ENCODE data around the gene TMOD3. TPM values are rescaled to one million over a fixed set of nuclear protein-coding genes. Genes with fewer than 3 reads are reported as not detected.
A peak's percentile ranks its signal among the peaks of the same experiment; 100 is the strongest.

TMOD3 gene
- polyA plus RNA-seq, 1 donor from 2014 or later, result 23.4 TPM

GRCh38 chr15:51888593-51889195 lies 59.2 kb downstream of the TMOD3 start:
- Mint-ChIP-seq H3K4me3 (no peak overlapping the region), H3K9me3 (no peaks in the 10 kb centered on the region), H3K36me3 (peaks cover 10% of the 10 kb centered on the region), H3K27ac (peak overlapping the region in 2 of 3 donors; percentile 41 to 76), H3K27me3 (no peaks in the 10 kb centered on the region), H3K4me1 (peaks cover 0 to 5% (median 4%) of the 10 kb centered on the region in 3 donors)

GRCh38 chr15:51889486-51889885 lies 60.0 kb downstream of the TMOD3 start:
- peaks cover 10% of the 10 kb centered on the region for H3K36me3 Mint-ChIP-seq
- H3K4me3 Mint-ChIP-seq, result no peak overlapping the region
- H3K27ac Mint-ChIP-seq, result no peak overlapping the region
- H3K4me1 Mint-ChIP-seq, result peaks cover 0 to 5% (median 4%) of the 10 kb centered on the region in 3 donors
- no peaks in the 10 kb centered on the region for H3K27me3 Mint-ChIP-seq
- no peaks in the 10 kb centered on the region for H3K9me3 Mint-ChIP-seq

GRCh38 chr15:51904421-51904820 lies 75.0 kb downstream of the TMOD3 start:
- no peak overlapping the region for H3K4me3 Mint-ChIP-seq
- no peak overlapping the region for H3K27ac Mint-ChIP-seq
- no peaks in the 10 kb centered on the region for H3K4me1 Mint-ChIP-seq
- H3K9me3 Mint-ChIP-seq, result no peaks in the 10 kb centered on the region
- H3K36me3 Mint-ChIP-seq, result peaks cover 20% of the 10 kb centered on the region
- no peaks in the 10 kb centered on the region for H3K27me3 Mint-ChIP-seq

GRCh38 chr15:51904931-51905330 lies 75.5 kb downstream of the TMOD3 start:
- Mint-ChIP-seq H3K4me3 (no peak overlapping the region), H3K9me3 (no peaks in the 10 kb centered on the region), H3K4me1 (no peaks in the 10 kb centered on the region), H3K36me3 (peaks cover 20% of the 10 kb centered on the region), H3K27ac (no peak overlapping the region), H3K27me3 (no peaks in the 10 kb centered on the region)

- H3K4me1 Mint-ChIP-seq, result no peaks in the 10 kb centered on the region
- H3K9me3 Mint-ChIP-seq, result no peaks in the 10 kb centered on the region
- H3K4me3 Mint-ChIP-seq, result no peak overlapping the region
- H3K36me3 Mint-ChIP-seq, result peaks cover 13% of the 10 kb centered on the region
- no peaks in the 10 kb centered on the region for H3K27me3 Mint-ChIP-seq
- no peak overlapping the region for H3K27ac Mint-ChIP-seq
Measured at GRCh38 chr15:51907136-51907862, 77.8 kb downstream of the TMOD3 start.

GRCh38 chr15:51908316-51908715 lies 78.9 kb downstream of the TMOD3 start:
- H3K27ac Mint-ChIP-seq, result peak overlapping the region in 1 of 3 donors; percentile 23
- H3K9me3 Mint-ChIP-seq, result no peaks in the 10 kb centered on the region
- H3K27me3 Mint-ChIP-seq, result no peaks in the 10 kb centered on the region
- peaks cover 8% of the 10 kb centered on the region for H3K36me3 Mint-ChIP-seq
- no peak overlapping the region for H3K4me3 Mint-ChIP-seq
- no peaks in the 10 kb centered on the region for H3K4me1 Mint-ChIP-seq

- Mint-ChIP-seq H3K4me1 (no peaks in the 10 kb centered on the region), H3K36me3 (peaks cover 8% of the 10 kb centered on the region), H3K27ac (no peak overlapping the region), H3K4me3 (no peak overlapping the region), H3K9me3 (no peaks in the 10 kb centered on the region), H3K27me3 (no peaks in the 10 kb centered on the region)
Measured at GRCh38 chr15:51909584-51909983, 80.1 kb downstream of the TMOD3 start.

GRCh38 chr15:51912528-51912927 lies 83.1 kb downstream of the TMOD3 start:
- Mint-ChIP-seq H3K9me3 (no peaks in the 10 kb centered on the region), H3K4me1 (no peaks in the 10 kb centered on the region), H3K27ac (no peak overlapping the region), H3K36me3 (peaks cover 5% of the 10 kb centered on the region), H3K27me3 (no peaks in the 10 kb centered on the region), H3K4me3 (no peak overlapping the region)

- no peak overlapping the region for H3K27ac Mint-ChIP-seq
- H3K36me3 Mint-ChIP-seq, result no peaks in the 10 kb centered on the region
- no peaks in the 10 kb centered on the region for H3K9me3 Mint-ChIP-seq
- no peak overlapping the region for H3K4me3 Mint-ChIP-seq
- H3K4me1 Mint-ChIP-seq, result no peaks in the 10 kb centered on the region
- H3K27me3 Mint-ChIP-seq, result no peaks in the 10 kb centered on the region
Measured at GRCh38 chr15:51917493-51917892, 88.0 kb downstream of the TMOD3 start.

GRCh38 chr15:51924156-51925068 lies 95.0 kb downstream of the TMOD3 start:
- H3K9me3 Mint-ChIP-seq, result no peaks in the 10 kb centered on the region
- no peaks in the 10 kb centered on the region for H3K4me1 Mint-ChIP-seq
- no peak overlapping the region for H3K4me3 Mint-ChIP-seq
- H3K27ac Mint-ChIP-seq, result no peak overlapping the region
- no peaks in the 10 kb centered on the region for H3K27me3 Mint-ChIP-seq
- H3K36me3 Mint-ChIP-seq, result peaks cover 10% of the 10 kb centered on the region

- no peaks in the 10 kb centered on the region for H3K9me3 Mint-ChIP-seq
- no peak overlapping the region for H3K27ac Mint-ChIP-seq
- no peak overlapping the region for H3K4me3 Mint-ChIP-seq
- H3K36me3 Mint-ChIP-seq, result peaks cover 12% of the 10 kb centered on the region
- no peaks in the 10 kb centered on the region for H3K27me3 Mint-ChIP-seq
- no peaks in the 10 kb centered on the region for H3K4me1 Mint-ChIP-seq
Measured at GRCh38 chr15:51926809-51927208, 97.4 kb downstream of the TMOD3 start.

- H3K27ac Mint-ChIP-seq, result no peak overlapping the region
- H3K4me3 Mint-ChIP-seq, result no peak overlapping the region
- peaks cover 9% of the 10 kb centered on the region for H3K36me3 Mint-ChIP-seq
- H3K27me3 Mint-ChIP-seq, result no peaks in the 10 kb centered on the region
- peaks cover 16 to 22% (median 18%) of the 10 kb centered on the region in 3 donors for H3K4me1 Mint-ChIP-seq
- no peaks in the 10 kb centered on the region for H3K9me3 Mint-ChIP-seq
Measured at GRCh38 chr15:51931016-51931415, 101.6 kb downstream of the TMOD3 start.

- H3K9me3 Mint-ChIP-seq, result no peaks in the 10 kb centered on the region
- H3K4me3 Mint-ChIP-seq, result no peak overlapping the region
- peaks cover 22 to 26% (median 23%) of the 10 kb centered on the region in 3 donors for H3K4me1 Mint-ChIP-seq
- peaks cover 8% of the 10 kb centered on the region for H3K36me3 Mint-ChIP-seq
- H3K27me3 Mint-ChIP-seq, result no peaks in the 10 kb centered on the region
- H3K27ac Mint-ChIP-seq, result no peak overlapping the region
Measured at GRCh38 chr15:51931638-51932037, 102.2 kb downstream of the TMOD3 start.

- Mint-ChIP-seq H3K4me3 (no peak overlapping the region), H3K9me3 (no peaks in the 10 kb centered on the region), H3K27ac (no peak overlapping the region), H3K4me1 (peaks cover 22 to 26% (median 23%) of the 10 kb centered on the region in 3 donors), H3K36me3 (peaks cover 4% of the 10 kb centered on the region), H3K27me3 (no peaks in the 10 kb centered on the region)
Measured at GRCh38 chr15:51932161-51932560, 102.7 kb downstream of the TMOD3 start.

- Mint-ChIP-seq H3K36me3 (peaks cover 4% of the 10 kb centered on the region), H3K4me3 (peak overlapping the region in 3 of 4 donors; percentile 27 to 80 (median 46)), H3K9me3 (no peaks in the 10 kb centered on the region), H3K4me1 (peaks cover 22 to 26% (median 25%) of the 10 kb centered on the region in 3 donors), H3K27ac (peak overlapping the region in 2 of 3 donors; percentile 24 to 65), H3K27me3 (no peaks in the 10 kb centered on the region)
Measured at GRCh38 chr15:51935466-51936104, 106.1 kb downstream of the TMOD3 start.

Data from IgD-negative memory B cell (primary cell).